GM12878 (cell line): ENCODE results near the gene TSPEAR. TPM values are rescaled to one million over a fixed set of nuclear protein-coding genes. Genes with fewer than 3 reads are reported as not detected.

Source experiments
- ATAC-seq: fragments of 200-7000 bp; cut with Tn5 transposase; 3 replicates; pipeline ENCODE4 v1.9.1; 2020; ENCODE audit warnings: mild to moderate bottlenecking, moderate library complexity
- BruUV-seq: library from RNA; stranded (reverse); fragments of 400-500 nt; replicated peaks from 2 replicates; lab custom pipeline; 2021; lab: Mats Ljungman, UMichigan
- CTCF ChIA-PET: fragments of 300-600 bp; sonication (Branson Sonifier 250); formaldehyde crosslinking; extraction: SDS; loops from one replicate; lab custom pipeline; 2021; ENCODE audit warnings: inconsistent platforms; lab: Yijun Ruan, JAX
- POLR2A ChIA-PET: fragments of 350-600 bp; formaldehyde crosslinking; extraction: SDS; loops from one replicate; lab custom pipeline; 2021; ENCODE audit warnings: inconsistent platforms; lab: Charles Lee
- RAD21 ChIA-PET: fragments of 300-600 bp; sonication (Branson Sonifier 250); formaldehyde crosslinking; loops from one replicate; lab custom pipeline; 2023; ENCODE audit warnings: antibody characterized with exemption; ENCODE audit not compliant: unreplicated experiment; lab: Charles Lee
- SMC1A ChIA-PET: fragments of 300-600 bp; sonication (Branson Sonifier 250); formaldehyde crosslinking; loops from one replicate; lab custom pipeline; 2023; ENCODE audit not compliant: unreplicated experiment, uncharacterized antibody; lab: Charles Lee
- DNase-seq: peaks from one replicate; pipeline ENCODE4 v3.0.0-alpha.2; 2011; ENCODE audit warnings: low read depth, low spot score
- FAIRE-seq: peaks from 3 replicates; lab custom pipeline; 2011; peaks lifted over from hg19 to GRCh38; lab: Jason Lieb, UNC
- H2AFZ ChIP-seq: 2 replicates; pipeline ENCODE4 v1.6.0; 2011; ENCODE audit warnings: low read depth, low read length, control low read depth; ENCODE audit not compliant: control insufficient read depth
- H3K27ac ChIP-seq: 2 replicates; pipeline ENCODE4 v1.5.1; 2011; ENCODE audit warnings: control low read depth; ENCODE audit not compliant: control insufficient read depth, insufficient read depth
- H3K27me3 ChIP-seq, 2 experiments: replicated peaks in 1 of 2; 2 replicates each; pipeline versions ENCODE4 v1.6.0 to v1.6.1; 2011; ENCODE audit warnings: low read length in 1 of 2; ENCODE audit not compliant: control insufficient read depth in 2 of 2, insufficient read depth in 2 of 2
- H3K36me3 ChIP-seq, 2 experiments: 2 replicates each; pipeline ENCODE4 v1.5.1; 2011; ENCODE audit warnings: low read length in 1 of 2; ENCODE audit not compliant: control insufficient read depth in 2 of 2, insufficient read depth in 2 of 2
- H3K4me1 ChIP-seq: 2 replicates; pipeline ENCODE4 v1.6.1; 2011; ENCODE audit warnings: mild to moderate bottlenecking, low read length, moderate library complexity, mixed read lengths; ENCODE audit not compliant: control insufficient read depth, insufficient read depth
- H3K4me2 ChIP-seq: 2 replicates; pipeline ENCODE4 v1.6.0; 2011; ENCODE audit warnings: control low read depth; ENCODE audit not compliant: control insufficient read depth, insufficient read depth
- H3K4me3 ChIP-seq: fragments of 200-600 bp; sonication (generic); 2 replicates; pipeline ENCODE4 v1.5.1; 2016
- H3K79me2 ChIP-seq: 2 replicates; pipeline ENCODE4 v1.6.0; 2011; ENCODE audit warnings: low read length; ENCODE audit not compliant: control insufficient read depth, insufficient read depth
- H3K9ac ChIP-seq: 2 replicates; pipeline ENCODE4 v1.8.0; 2011; ENCODE audit warnings: low read length, control low read depth, mixed read lengths; ENCODE audit not compliant: control insufficient read depth, insufficient read depth
- H3K9me3 ChIP-seq: replicated peaks from 3 replicates; pipeline ENCODE4 v1.5.1; 2011; ENCODE audit warnings: mild to moderate bottlenecking, low read length; ENCODE audit not compliant: control insufficient read depth, insufficient read depth
- H4K20me1 ChIP-seq: 2 replicates; pipeline ENCODE4 v1.6.0; 2011; ENCODE audit not compliant: control insufficient read depth, insufficient read depth
- CHD2 ChIP-seq: IDR thresholded peaks from 2 replicates; pipeline ENCODE4 v1.6.1; 2011; ENCODE audit warnings: low read depth, low read length, improper control_type of control experiment, borderline replicate concordance
- CHD4 ChIP-seq: fragments of 200-600 bp; sonication (generic); IDR thresholded peaks from 2 replicates; pipeline ENCODE4 v1.6.1; 2016; ENCODE audit warnings: mild to moderate bottlenecking
- E2F4 ChIP-seq: IDR thresholded peaks from 2 replicates; pipeline ENCODE4 v1.6.1; 2012; ENCODE audit warnings: low read depth, low read length, improper control_type of control experiment
- EGR1 ChIP-seq, 2 experiments: IDR thresholded peaks; 1 replicate in 1 of 2; 2 replicates in 1 of 2; pipeline ENCODE4 v1.6.1; 2011 to 2012; ENCODE audit warnings: low read depth in 2 of 2, low read length in 2 of 2, borderline replicate concordance in 1 of 2, mild to moderate bottlenecking in 1 of 2, moderate library complexity in 1 of 2
- FOS ChIP-seq: IDR thresholded peaks from 3 replicates; pipeline ENCODE4 v1.6.1; 2011; ENCODE audit warnings: borderline replicate concordance; ENCODE audit not compliant: insufficient read length; ENCODE audit errors: extremely low read depth
- GATAD2B ChIP-seq: fragments of 450-650 bp; conservative IDR thresholded peaks from 2 replicates; pipeline ENCODE4 v1.6.1; 2017; ENCODE audit warnings: low read depth, mild to moderate bottlenecking, moderate library complexity
- IRF4 ChIP-seq: IDR thresholded peaks from 2 replicates; pipeline ENCODE4 v1.6.1; 2011; ENCODE audit warnings: low read depth, low read length
- KAT2A ChIP-seq: conservative IDR thresholded peaks from 2 replicates; pipeline ENCODE4 v1.6.1; 2011; ENCODE audit warnings: low read depth, low read length; ENCODE audit not compliant: control insufficient read depth
- KLF5 ChIP-seq: fragments of 450-650 bp; IDR thresholded peaks from 2 replicates; pipeline ENCODE4 v1.6.1; 2014; ENCODE audit warnings: mild to moderate bottlenecking; ENCODE audit not compliant: partially characterized antibody
- MYB ChIP-seq: fragments of 150-350 bp; IDR thresholded peaks from 2 replicates; pipeline ENCODE4 v1.6.1; 2014; ENCODE audit warnings: mild to moderate bottlenecking, low read depth, low read length, borderline replicate concordance
- NKRF ChIP-seq: fragments of 450-650 bp; conservative IDR thresholded peaks from 2 replicates; pipeline ENCODE4 v1.6.1; 2017; ENCODE audit warnings: mild to moderate bottlenecking, moderate library complexity
- NR2C2 ChIP-seq: IDR thresholded peaks from 2 replicates; pipeline ENCODE4 v1.6.1; 2011; ENCODE audit warnings: borderline replicate concordance, low read depth; ENCODE audit not compliant: control insufficient read depth, insufficient read length
- POLR2AphosphoS2 ChIP-seq: IDR thresholded peaks from 2 replicates; pipeline ENCODE4 v1.6.1; 2011; ENCODE audit warnings: low read depth, mild to moderate bottlenecking, low read length, improper control_type of control experiment, moderate library complexity
- SIX5 ChIP-seq: IDR thresholded peaks from 2 replicates; pipeline ENCODE4 v1.6.1; 2011; ENCODE audit warnings: mild to moderate bottlenecking, low read depth, low read length, moderate library complexity; ENCODE audit not compliant: severe bottlenecking
- SP1 ChIP-seq: IDR thresholded peaks from one replicate; pipeline ENCODE4 v1.6.1; 2011; ENCODE audit warnings: low read depth, low read length
- SRF ChIP-seq, 2 experiments: IDR thresholded peaks; 2 replicates each; pipeline ENCODE4 v1.6.1; 2011; ENCODE audit warnings: low read depth in 2 of 2, low read length in 2 of 2, mild to moderate bottlenecking in 1 of 2, moderate library complexity in 1 of 2
- TARDBP ChIP-seq: IDR thresholded peaks from 2 replicates; pipeline ENCODE4 v1.6.1; 2016; ENCODE audit warnings: borderline replicate concordance
- WGBS: methylation state at CpG from one replicate; pipeline ENCODE4 v1.1.6; 2016; ENCODE audit warnings: low lambda C conversion rate; ENCODE audit not compliant: insufficient replicate concordance, insufficient coverage; ENCODE audit errors: missing lambda C conversion rate; 5-methylcytosine and 5-hydroxymethylcytosine counted together
- in situ Hi-C: fragments of 300-500 bp; cut with MboI; formaldehyde crosslinking; loops from 9 replicates; pipeline ENCODE4 v1.14.3; 2018; ENCODE audit warnings: mixed read lengths
- intact Hi-C: fragments of 100-400 bp; cut with micrococcal nuclease; formaldehyde crosslinking; loops from one replicate; pipeline ENCODE4 v1.14.2; 2022; ENCODE audit not compliant: unreplicated experiment
- polyA plus RNA-seq, 11 experiments: library from polyadenylated mRNA; depleted of rRNA in 4 of 11; unstranded in 6 of 11; stranded (reverse) in 5 of 11; fragments of >200 nt; fragmentation: Nextera tagmentation in 4 of 11; fragmentation: Illumina TruSeq in 1 of 11; extraction: Ambion mirVana in 4 of 11; extraction: Trizol in 1 of 11; gene quantifications; 1 replicate in 1 of 11; 2 replicates in 10 of 11; pipeline versions ENCODE4 v1.2.1 to v1.2.3, GENCODE V29; 2011 to 2016; ENCODE audit warnings: inconsistent platforms in 2 of 11, missing spikeins in 2 of 11, low read depth in 1 of 11
- total RNA-seq, 4 experiments: library from RNA; depleted of rRNA in 3 of 4; stranded (reverse); fragments of >200 nt in 3 of 4; fragmentation: Illumina TruSeq in 1 of 4; extraction: Trizol in 1 of 4; gene quantifications; 2 replicates each; pipeline versions ENCODE4 v1.2.1 to v1.2.3, GENCODE V29; 2013 to 2021

TSPEAR gene
- total and polyA plus RNA-seq, 10 of the 15 experiments (the other 5 are each of a cell fraction or from before 2014, with no cell fraction given) = not detected

DNA sequence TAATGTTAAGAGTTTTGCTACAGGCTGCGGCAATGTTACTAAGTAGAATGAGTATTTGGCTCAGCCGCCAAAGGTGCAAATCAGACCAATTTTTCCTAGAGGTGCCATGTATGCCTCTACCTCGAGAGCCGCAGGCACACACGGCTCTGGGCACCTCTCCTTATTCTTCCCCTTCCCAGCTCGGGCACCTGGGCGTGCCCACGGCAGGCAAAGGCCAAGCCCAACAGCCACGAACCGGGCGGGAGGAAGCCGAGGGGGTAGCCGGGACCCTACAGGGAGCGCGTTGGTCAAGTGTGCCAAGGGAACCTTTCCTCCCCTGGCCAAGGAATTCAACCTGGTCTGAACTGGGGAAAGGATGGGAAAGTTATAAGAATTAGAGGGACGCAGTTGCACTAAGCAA, 225.1 kb downstream of the TSPEAR start:
- no peaks in the 10 kb centered on the region; the same call in 2 of the 3 replicates for H3K9me3 ChIP-seq
- FAIRE-seq = no peak
- ChIA-PET SMC1A (no interaction called here), POLR2A (no interaction called here), CTCF (no interaction called here), RAD21 (no interaction called here)
- H3K9ac ChIP-seq = no peak overlapping the region
- TF ChIP-seq SP1 (no peak), KAT2A (no peak), NR2C2 (no peak), SRF (IDR thresholded peaks at IDR 0.05; ENCODE audit: low read depth in 2 of 2, low read length in 2 of 2) (no peak)
- no peak for DNase-seq
- no TSS peak for BruUV-seq
- intact Hi-C loops (no loop called here), in situ Hi-C loops (no loop called here)
- 69% methylated on average over 16 of the region's 16 CpGs for WGBS
- H3K27ac ChIP-seq = no peak overlapping the region
- ATAC-seq = no peak
- no peaks in the 10 kb centered on the region for H3K36me3 ChIP-seq
- no peak overlapping the region for H3K4me2 ChIP-seq
- H3K79me2 ChIP-seq = no peaks in the 10 kb centered on the region
- no peak overlapping the region for H2AFZ ChIP-seq
- H3K27me3 ChIP-seq = no peaks in the 10 kb centered on the region
- H4K20me1 ChIP-seq = no peaks in the 10 kb centered on the region
- no peak overlapping the region for H3K4me3 ChIP-seq
- no peaks in the 10 kb centered on the region for H3K4me1 ChIP-seq

- ChIA-PET RAD21 (no interaction called here), SMC1A (no interaction called here), CTCF (no interaction called here), POLR2A (no interaction called here)
- intact Hi-C loops = no loop called here
- Histone ChIP-seq H3K27me3 (no peaks in the 10 kb centered on the region), H3K9me3 (no peaks in the 10 kb centered on the region; the same call in 2 of the 3 replicates), H3K79me2 (no peaks in the 10 kb centered on the region), H4K20me1 (no peaks in the 10 kb centered on the region), H3K4me3 (no peak overlapping the region), H3K4me2 (no peak overlapping the region), H3K9ac (no peak overlapping the region), H3K27ac (no peak overlapping the region), H3K36me3 (no peaks in the 10 kb centered on the region), H3K4me1 (no peaks in the 10 kb centered on the region), H2AFZ (no peak overlapping the region)
- in situ Hi-C loops = no loop called here
- ATAC-seq (no peak), DNase-seq (no peak), FAIRE-seq (no peak)
- WGBS = 60% methylated on average over 10 of the region's 10 CpGs
- no TSS peak for BruUV-seq
- no peak for TF ChIP-seq IRF4
- TF ChIP-seq MYB = no peak
- TF ChIP-seq POLR2AphosphoS2 = no peak
- TF ChIP-seq KLF5 = no peak
- no peak for TF ChIP-seq FOS
- TF ChIP-seq CHD4 = no peak
- no peak for TF ChIP-seq CHD2
- TF ChIP-seq SIX5 = no peak
- TF ChIP-seq EGR1 (IDR thresholded peaks at IDR 0.05; ENCODE audit: borderline replicate concordance in 1 of 2, low read depth in 2 of 2, low read length in 2 of 2) = no peak
- TF ChIP-seq NKRF = no peak
- no peak for TF ChIP-seq GATAD2B
- no peak for TF ChIP-seq TARDBP
- TF ChIP-seq E2F4 = no peak
Observed at GRCh38 chr21:44485796-44486195, 225.6 kb downstream of the TSPEAR start.
